TTC549 (cell line): ENCODE data around the gene ATG2B.

Source experiments
- FAIRE-seq: peaks from 2 replicates; lab custom pipeline; 2012; peaks lifted over from hg19 to GRCh38; lab: Jason Lieb, UNC

The ATG2B gene

DNA sequence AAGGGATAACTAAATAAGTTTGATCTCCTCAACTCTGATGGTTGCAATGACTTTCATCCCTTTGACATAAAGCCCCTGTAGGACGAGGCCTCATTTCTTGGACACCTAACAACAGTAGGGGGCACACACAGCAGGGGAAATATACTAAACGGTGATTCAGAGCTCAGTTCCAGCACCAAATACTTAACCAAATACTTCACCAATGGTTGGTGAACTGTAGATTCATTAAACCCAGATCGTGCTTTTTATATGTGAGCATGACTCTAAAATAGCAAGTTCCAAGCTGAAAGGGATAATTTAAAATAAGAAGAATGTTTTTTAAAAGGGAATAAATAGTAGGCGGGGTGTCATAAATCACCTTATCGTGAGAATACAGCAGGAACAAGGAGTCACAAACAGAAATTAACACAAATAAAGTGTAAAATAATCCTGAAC is 53.2 kb downstream of the ATG2B start:
- no peak for FAIRE-seq

DNA sequence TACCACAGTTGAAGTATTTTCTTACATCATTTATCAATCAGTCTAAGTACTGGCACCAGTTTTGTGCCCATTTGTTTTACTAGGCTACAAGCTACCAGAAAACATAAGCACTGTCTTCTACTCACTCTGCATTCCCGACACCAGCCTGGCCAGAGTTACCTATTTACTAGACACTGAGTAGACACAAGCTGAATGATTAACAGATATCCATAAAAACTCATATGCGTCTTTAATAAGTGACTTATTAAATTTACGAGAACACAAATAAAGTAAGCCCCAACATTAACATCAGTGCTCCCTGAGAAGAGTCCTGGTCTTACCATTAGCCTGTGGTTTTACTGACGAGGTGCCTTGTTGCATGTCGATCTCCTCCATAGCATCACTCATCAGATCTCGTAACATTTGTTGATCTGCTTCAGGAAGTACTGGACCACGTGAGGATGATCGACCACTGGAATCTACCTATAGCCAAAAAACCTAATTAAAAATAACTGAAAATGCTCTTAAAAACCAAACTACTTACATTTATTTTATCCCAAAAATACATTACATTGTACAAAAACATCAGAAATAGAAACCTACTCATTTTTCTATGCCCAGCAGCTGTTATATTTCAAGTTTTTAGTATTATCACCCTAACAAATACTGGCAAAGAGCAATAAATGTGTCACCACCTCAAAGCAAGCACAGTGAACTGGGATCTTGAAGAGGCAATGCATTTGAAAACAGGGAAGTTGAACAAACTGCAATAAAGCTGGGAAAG is 53.8 kb downstream of the ATG2B start:
- no peak for FAIRE-seq

DNA sequence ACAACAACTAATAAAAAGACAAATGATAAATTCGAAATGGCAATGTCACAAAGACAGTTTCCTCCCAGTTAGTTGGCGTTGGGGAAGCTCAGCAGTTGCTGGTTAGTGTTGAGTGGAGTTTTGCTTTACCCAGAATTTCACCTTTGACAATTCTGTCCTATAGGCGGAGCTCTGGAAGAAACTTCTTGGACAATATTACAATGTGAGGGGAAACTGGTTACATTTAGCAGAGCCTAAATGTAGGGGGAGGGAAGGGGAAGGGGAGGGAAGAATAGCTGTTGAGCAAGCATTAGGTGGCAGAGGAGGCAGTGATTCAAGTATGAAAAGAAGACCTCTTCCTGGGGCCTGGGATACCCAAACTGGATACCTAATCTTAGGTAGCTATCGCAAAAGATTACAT is 55.7 kb downstream of the ATG2B start:
- FAIRE-seq = no peak

DNA sequence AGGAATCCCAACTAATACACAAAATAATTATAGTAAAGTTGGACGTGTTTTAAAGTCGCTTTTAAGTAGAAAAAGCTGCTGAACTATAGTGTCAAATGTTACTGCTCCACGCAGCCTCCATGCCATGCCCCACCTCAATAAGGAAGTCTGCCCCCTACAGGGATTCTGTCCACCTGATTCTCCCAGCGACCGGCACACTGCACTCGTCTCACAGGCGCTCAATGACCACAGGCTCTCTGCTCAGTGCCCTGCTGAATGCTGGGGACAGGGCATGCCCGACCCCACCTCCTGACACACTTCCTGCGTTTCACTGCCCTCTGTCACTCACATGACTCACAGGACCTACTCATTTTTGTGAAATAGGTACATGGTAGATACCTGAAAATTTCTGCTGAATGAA is 58.2 kb downstream of the ATG2B start:
- FAIRE-seq = no peak

DNA sequence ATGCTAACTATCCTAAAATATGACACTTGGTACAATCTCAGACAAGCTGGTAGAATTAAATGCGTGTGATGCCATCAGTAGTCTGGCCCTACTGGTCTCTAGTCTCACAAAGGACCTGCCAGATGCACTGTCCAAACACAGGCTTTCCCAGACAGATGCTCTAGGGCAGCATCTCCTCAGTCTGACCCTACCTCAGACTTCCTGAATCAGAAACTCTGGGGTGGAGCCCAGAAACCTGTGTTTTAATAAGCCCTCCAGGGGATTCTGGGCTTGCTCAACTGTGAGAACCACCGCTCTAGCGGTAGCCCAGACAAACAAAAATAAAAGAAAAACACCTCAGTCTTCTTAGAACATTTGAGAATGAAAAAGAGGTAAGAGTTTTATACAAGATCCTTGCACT is 59.2 kb downstream of the ATG2B start:
- FAIRE-seq = no peak

DNA sequence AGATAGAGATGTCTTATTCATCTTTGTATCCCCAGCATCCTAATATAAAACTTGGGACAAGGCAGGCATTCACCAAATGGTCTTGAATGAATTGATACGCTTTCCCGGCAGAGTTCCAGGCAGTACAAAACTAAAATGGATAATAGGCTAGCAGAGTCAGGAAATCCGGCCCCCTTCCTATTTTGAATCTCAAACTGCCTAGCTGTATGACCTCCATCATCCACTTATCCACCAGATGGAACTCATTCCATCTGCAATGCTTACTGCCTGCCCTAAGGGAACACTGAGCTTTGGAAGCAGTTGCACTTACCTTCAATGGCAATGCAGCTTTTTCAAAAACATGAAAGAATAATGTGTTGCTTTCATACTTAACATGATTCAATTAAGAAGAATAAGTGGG is 63.7 kb downstream of the ATG2B start:
- FAIRE-seq = no peak

DNA sequence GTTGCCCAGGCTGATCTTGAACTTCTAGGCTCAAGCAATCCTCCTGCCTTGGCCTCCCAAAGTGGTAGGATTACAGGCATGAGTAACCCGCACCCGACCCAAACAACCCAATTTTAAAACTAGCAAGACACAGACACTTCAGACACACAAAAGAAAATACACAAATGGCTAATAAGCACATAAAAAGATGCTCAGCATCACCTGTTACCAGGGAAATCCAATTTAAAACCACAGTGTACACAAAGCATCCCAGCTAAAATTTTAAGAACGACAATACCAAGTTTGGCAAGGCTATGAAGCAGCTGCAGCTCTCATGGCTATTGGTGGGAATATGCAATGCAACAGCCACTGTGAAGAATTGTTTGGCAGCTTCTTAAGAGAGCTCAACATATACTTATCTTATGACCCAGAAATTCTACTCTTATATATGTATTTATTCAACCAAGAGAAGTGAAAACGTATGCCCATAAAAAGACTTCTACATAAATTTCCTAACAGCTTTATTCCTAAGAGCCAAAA is 65.1 kb downstream of the ATG2B start:
- no peak for FAIRE-seq

DNA sequence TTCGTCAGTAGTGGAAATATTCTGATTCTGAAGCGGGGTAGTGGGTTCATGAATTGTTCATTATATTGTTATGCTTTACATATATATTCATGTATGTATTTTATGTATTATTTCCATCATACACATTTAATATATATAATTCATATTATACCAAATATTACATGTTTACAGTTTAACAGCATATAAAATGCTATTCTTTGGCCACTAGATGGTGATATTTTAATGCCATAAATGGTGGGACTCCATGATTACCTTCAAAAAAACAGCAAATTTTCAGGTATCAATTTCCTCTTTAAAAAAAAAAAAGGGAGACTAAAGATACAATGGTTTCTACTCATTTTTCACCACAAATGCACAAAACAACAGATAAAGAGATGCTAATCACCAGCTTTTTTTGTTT is 66.1 kb downstream of the ATG2B start:
- FAIRE-seq = peak; percentile 83

DNA sequence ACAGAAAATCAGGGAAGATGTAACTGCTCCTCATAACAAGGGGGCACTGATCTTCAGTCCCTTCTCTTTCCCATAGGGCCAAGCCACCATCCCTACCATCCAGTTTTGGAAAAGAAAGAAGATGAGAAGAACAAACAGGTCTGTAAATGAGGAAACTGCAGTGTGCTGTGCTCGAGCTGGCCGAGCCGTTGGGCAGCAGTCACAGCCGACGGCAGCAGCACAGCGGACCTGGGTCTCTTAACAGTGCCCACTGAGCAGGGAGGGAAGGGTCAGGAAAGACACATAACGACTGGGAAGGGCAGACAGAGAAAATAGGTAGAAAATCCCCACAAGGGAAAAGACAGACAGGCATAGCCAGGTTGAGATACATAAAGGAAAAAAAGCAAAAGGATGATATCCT is 68.9 kb downstream of the ATG2B start:
- no peak for FAIRE-seq

DNA sequence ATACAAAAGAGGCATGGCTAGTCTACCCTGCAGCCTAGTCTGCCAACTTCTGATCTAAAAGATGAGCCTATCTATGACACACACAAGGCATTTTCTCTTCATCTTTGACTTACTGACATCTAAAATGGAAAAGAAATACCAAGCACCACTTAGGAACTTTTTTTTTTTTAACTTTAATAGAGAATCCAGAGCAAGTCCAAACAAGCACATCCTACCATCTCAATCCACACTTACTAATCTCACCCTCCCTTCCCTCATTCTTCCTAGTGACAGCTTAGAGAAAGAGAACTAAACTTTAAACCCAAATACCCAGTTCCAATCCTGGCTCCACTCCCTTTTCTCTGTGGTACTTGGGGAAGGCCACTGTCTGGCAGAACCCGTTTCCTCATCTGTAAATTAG is 75.3 kb downstream of the ATG2B start:
- no peak for FAIRE-seq

DNA sequence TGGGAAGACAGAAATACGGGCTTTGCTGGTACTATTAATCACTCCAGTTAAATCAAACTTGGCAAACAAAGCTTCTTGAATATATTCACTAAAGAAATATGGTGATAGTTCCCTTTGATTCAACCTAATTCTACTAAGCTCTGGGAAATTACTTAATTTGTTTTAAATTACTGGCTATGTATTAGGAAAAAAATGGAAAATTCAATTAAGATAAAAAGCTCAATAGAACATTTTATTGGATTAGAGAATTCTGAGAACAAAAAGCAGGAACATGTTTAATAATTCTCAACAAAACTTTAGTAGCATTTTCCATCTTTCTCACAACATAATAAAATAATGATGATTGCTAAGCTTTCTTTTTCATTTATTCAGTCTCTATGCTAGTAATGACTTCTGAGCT is 76.9 kb downstream of the ATG2B start:
- no peak for FAIRE-seq

DNA sequence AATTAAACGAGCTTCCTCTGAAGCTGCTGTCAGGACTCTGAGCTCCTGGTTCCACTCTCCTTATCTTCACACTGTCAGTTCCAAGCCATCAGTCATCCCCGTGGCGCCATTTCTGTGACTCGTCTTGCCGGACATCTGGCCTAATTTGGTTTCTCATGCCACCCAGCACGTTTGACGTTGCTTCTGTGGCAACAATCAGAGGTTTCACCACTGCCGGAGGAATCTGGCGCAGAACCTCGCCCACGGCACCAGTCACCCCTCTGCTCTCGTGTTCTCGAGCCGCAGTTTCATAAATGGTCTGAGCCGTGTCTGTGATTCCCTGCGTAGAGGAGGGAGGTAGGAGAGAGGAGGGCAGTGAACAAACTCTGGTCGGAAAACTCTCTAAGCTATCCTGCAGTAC is 77.5 kb downstream of the ATG2B start:
- no peak for FAIRE-seq

DNA sequence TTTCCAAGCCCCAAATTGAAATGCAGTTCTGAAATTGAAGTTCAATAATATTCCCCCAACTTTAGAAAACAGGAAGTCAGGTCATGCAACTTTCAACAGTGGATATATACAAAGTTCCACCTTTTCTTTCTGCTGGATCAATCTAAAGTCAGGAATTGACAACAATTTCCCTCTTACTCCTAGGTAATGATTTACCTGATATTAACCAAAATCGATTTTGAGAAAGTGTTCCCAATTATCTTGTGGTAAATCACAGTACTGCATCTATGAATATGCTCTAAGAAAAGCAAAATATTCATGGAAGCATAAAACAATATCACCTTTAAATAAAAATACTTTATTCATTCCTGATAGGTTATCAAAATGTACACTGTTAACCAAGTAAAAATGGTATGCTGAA is 78.7 kb downstream of the ATG2B start:
- FAIRE-seq = no peak

DNA sequence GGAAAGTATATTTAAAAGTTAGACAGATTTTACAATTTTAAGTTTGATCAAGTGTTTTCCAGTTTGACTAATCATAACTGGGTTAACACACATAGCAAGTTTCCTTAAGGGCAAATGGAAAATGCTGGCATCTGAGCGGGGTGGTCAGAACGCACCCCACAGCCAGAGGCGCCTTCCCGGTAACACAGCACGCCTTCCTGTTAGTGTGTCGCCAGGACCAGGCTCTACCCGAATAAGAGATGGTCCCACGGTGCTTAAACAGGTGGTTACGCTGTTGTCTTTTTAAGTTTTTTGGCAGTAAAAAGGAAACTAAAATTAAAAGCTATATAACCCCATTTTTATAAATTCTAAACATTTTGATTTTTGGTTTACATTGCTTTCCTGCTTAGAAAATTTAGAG is 79.1 kb downstream of the ATG2B start:
- no peak for FAIRE-seq

DNA sequence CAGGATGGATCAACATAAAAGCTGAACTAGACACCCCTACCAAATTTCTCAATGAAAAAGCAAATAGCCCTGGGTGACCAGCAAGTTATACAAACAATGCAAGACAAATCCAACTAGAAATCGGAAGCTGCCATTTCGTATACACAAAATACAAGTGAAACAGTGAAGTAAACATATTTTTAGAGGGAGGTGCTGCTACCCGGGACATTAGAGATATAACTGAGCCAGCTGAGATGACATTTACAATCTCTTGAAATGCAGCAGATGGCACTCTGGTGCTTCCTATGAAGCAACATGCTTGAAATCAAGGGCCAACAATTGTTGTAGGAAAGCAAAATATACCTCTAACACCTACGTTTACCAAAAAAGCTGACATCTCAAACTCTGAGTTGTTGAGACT is 81.7 kb downstream of the ATG2B start:
- FAIRE-seq = no peak

DNA sequence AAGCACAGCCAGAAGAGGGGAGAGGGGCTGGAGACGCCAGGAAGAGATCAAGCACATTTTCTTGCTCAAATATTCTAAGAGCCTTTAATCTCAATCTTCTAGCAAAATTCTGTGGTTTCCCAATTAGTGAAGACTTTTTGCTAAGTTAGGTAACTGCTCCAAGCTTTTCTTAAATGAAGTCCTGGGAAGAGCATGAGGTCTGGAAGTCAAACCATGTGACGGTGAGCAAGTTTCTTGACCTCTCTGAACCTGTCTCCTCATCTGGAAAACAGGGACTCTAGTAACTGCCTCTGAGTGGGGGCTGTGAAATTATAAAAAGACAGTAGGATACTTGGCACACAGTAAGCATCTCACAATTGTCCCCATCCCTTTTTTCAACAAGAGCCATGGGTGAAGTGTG is 83.0 kb downstream of the ATG2B start:
- FAIRE-seq = no peak

DNA sequence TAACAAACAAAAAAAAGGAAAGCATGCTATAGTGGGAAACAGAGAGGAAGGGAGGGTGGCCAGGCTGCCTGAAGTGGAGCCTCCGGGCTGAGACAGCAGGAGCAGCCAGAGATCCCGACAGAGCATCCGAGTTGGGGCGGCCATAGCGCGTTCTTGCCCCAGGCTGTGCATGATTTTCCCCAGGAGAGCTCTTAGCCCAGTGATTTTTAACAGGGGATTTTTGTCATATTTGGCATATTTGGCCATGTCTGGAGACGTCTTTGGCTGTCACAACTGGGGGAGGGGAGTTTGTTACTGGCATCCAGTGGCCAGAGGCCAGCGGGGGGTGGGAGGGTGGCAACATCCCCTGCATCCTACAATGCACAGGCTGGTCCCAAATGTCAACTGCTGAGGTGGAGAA is 83.6 kb downstream of the ATG2B start:
- FAIRE-seq = no peak

DNA sequence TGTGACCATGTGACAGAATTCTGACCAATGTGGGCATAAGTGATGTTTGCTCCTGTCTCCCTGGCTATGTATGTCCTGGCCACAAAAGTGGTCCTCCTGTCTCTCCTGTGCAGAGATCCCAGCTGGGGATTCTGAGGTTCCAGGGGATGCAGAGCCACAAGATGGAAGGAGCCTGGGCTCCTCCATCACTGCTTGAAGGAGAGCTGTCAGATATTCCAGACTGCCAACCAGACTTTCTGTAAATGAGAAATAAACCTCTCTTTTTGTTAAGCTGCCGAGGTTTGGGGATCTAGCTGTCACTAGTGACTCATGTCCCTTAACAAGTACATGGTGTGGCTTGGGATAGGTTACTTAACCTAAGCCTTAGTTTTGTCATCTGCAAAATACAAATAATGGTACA is 85.3 kb downstream of the ATG2B start:
- no peak for FAIRE-seq

DNA sequence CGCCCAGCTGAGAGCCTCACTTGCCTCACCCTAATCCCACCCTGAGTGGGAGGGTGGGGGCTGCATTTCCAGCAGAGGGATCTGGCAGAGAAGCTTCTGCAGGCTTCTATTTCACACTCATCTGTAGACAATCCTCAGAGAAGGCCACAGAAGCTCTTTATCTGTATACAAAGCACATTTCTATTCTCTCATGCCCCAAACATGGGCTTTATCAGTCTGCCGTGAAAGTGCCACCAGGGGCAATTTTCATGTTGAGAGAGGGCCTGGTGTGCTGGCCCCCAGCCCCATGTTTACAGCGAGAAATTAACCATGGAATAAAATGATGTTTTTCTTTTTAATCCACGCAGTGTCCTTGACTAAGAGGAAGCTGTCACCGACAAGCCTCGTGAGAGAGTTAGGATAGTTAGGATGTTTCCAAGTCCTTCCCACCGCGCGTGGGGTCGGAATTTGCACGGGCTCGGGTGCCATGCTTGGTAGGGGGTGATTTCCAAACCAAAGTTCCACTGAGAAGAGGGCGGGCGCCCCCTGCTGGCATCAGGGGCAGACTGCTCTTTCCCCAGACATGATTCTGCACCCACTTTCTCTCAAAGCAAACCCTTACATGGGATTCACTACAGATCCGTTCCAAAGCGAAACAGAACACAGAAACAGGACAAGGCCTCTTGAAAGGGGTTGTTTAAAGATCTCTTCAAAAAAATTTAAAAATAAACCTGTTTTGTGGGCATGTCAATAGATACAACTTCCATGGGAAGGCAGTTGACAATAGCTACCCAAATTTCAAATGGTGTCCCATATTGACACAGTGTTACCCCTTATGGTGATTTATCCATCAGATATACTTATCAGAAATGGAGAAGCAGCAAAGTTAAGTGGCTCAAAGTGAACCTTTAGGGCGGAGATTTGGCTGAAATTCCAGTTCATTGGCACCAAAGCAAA is 87.7 kb downstream of the ATG2B start:
- no peak for FAIRE-seq

DNA sequence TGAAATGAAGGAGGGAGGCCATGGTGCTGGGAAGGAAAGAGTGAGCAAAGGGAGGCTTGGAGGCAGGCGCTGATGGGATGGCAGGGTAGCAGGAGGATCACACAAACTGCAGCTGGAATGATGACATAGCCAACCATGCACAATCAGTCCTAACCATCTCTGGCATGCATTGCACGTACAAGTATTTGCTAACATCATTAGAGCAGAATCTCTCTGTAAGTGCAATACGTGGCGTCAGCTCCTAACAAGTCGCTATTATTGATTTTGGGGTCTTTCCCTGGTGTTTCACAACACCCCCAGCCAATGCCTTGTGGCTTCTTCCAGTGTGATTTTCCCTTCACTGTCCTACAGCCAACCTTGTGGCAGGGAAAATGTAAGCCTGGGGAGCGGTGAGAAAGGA is 88.6 kb downstream of the ATG2B start:
- no peak for FAIRE-seq

DNA sequence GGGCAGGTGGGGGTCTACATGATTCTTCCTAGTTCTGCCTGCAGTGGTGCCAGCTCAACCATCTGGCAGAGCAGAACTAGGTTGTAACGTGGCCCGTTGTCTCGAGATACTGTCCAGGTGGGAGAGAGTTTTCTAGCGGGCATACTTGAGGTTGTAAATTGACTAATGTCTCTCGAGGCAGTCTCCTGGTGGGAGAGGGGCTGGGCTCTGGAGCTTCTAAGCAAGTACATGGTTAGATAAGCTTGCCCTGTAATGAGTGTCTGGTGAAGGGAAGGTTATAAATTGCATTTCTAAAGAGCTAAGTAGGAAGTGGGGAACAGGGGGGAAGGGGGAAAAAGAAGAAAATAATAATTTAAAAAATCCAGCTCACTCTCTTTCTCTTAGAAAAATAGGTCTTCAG is 89.0 kb downstream of the ATG2B start:
- no peak for FAIRE-seq

DNA sequence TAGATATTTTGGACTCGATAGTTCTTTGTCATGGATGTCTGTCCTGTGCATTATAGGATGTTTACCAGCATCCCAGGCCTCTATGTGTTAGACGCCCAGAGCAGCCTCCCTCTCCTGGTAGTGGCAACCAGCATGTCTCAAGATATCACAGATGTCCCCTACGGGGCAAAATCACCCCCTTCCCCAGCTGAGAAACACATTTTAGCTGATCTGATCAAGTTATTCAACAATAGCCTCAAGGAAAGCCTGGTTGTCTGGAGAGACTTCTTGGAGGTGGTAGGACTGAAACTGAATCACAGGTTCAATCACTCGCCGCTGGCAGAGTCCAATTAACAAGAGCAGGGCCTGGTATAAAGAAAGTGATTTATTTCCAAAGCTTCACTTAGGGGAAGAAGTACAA is 89.5 kb downstream of the ATG2B start:
- FAIRE-seq = no peak

DNA sequence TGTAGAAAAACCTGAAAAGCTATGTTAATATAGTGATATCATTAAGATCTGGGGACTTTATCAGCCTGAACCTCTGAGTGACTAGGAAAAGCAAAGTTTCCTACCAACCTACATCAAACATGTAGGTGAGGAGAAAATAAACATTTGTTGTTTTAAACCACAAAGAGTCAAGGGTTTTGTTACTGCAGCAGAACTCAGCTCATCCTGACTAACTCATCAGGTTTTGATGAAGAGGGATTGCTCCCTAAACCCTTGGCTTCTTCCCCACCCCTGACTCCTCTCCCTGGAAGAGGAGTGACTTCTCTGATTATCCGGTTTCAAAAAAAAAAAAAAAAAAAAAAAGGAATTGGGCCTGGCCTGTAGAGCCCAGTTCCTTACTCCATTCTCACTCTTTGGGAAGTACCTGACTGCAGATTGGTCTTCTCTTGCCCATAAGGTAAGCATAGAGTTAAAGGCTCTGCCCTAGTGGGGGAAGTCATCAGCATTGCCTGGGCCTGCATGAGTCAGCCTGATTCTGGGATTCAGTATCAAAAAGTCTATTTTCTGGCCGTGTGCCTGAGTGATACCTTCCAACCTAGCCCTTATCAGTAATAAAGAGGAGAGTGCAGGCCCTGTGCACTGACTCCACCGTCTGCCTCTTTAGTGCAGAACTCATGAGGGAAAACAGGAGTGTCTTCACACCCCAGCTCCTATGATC is 90.2 kb downstream of the ATG2B start:
- FAIRE-seq = no peak
